ENCODE measurements around the gene MLF2.

GRCh38 chr12:6730169-6730568 is 22.8 kb downstream of the MLF2 start:
- no peak for TF ChIP-seq TCF3 (IDR thresholded peaks at IDR 0.05; ENCODE audit: borderline replicate concordance, insufficient read depth, low read depth, low read length)
- no peak for TF ChIP-seq POLR2AphosphoS5 (IDR thresholded peaks at IDR 0.05; ENCODE audit: low read length)
- no peak for TF ChIP-seq ZNF24 (IDR thresholded peaks at IDR 0.05)
- TF ChIP-seq JUND (IDR thresholded peaks at IDR 0.05; ENCODE audit: low read depth, low read length), result no peak

Measured in GM12878 (cell line).